ENCODE results near the gene RGS1. TPM values are rescaled to one million over a fixed set of nuclear protein-coding genes. Genes with fewer than 3 reads are reported as not detected.
A peak's percentile ranks its signal among the peaks of the same experiment; 100 is the strongest.

RGS1 gene
- total and polyA plus RNA-seq, 2 of the 8 experiments (the other 6 are each of a cell fraction or from before 2014, with no cell fraction given) = not detected

GRCh38 chr1:192579010-192579738 lies 3.6 kb downstream of the RGS1 start:
- no peak overlapping the region for H2BK20ac ChIP-seq (ENCODE audit: low read length)
- H2BK15ac ChIP-seq (ENCODE audit: low read length) = no peak overlapping the region
- H3K18ac ChIP-seq (ENCODE audit: extremely low read depth, low read length) = no peak overlapping the region
- H4K20me1 ChIP-seq (replicated peaks in 1 of 2; ENCODE audit: control insufficient read depth in 1 of 2, insufficient read depth in 2 of 2, low read length in 2 of 2) = no peaks in the 10 kb centered on the region
- no peak overlapping the region for H3K14ac ChIP-seq (ENCODE audit: insufficient read length)
- H2BK120ac ChIP-seq (replicated peaks; ENCODE audit: low read depth, low read length) = no peak overlapping the region
- H3K56ac ChIP-seq (replicated peaks; ENCODE audit: insufficient read length, low read depth, low read length) = no peak overlapping the region
- no peaks in the 10 kb centered on the region for H3K9me3 ChIP-seq (ENCODE audit: insufficient read depth in 2 of 2, low read depth in 1 of 2, low read length in 1 of 2)
- H3K4me2 ChIP-seq (ENCODE audit: insufficient read depth in 1 of 2, low read depth in 2 of 2, low read length in 2 of 2) = no peak overlapping the region
- no peak overlapping the region for H3K4me3 ChIP-seq (ENCODE audit: extremely low read depth in 1 of 4, insufficient read depth in 2 of 4, low read depth in 3 of 4, low read length in 4 of 4)
- no peak for FAIRE-seq
- H3K36me3 ChIP-seq (ENCODE audit: control insufficient read depth in 2 of 4, insufficient read depth in 4 of 4, low read length in 3 of 4) = no peaks in the 10 kb centered on the region
- ChIA-PET POLR2A (ENCODE audit: partially characterized antibody) (no interaction called here), CTCF (ENCODE audit: partially characterized antibody) (interaction anchor here (0.9 to 10.8 kb wide), 14 partner anchors 9 to 586 kb away, joined by 3 to 83 read pairs (median 4); no protein-coding TSS in a partner anchor)
- H3K4ac ChIP-seq (replicated peaks; ENCODE audit: insufficient read length, low read depth, low read length) = no peak overlapping the region
- no peaks in the 10 kb centered on the region for H3K23me2 ChIP-seq (ENCODE audit: low read depth, low read length)
- no peaks in the 10 kb centered on the region for H3K27me3 ChIP-seq (replicated peaks in 1 of 4; ENCODE audit: control insufficient read depth in 3 of 4, extremely low read depth in 1 of 4, insufficient read depth in 3 of 4, low read length in 3 of 4)
- DNase-seq (ENCODE audit: low read depth in 1 of 2, low spot score in 2 of 2) = no peak
- no peaks in the 10 kb centered on the region for H3K79me1 ChIP-seq (ENCODE audit: low read depth, low read length)
- 0 out of 2 replicates have a peak overlapping the region, but pooled peaks have one; percentile 75 for H2AFZ ChIP-seq (ENCODE audit: low read length)
- 88% methylated on average over 6 of the region's 6 CpGs; no CpG with 5 or more reads in 1 of the 2 experiments for WGBS, 2 experiments (ENCODE audit: extremely low coverage in 1 of 2, insufficient coverage in 1 of 2, insufficient read length in 1 of 2, insufficient replicate concordance in 2 of 2, low coverage in 1 of 2, low lambda C conversion rate in 2 of 2, missing lambda C conversion rate in 1 of 2)
- H3K79me2 ChIP-seq (ENCODE audit: control insufficient read depth in 1 of 2, insufficient read depth in 2 of 2, low read length in 2 of 2) = no peaks in the 10 kb centered on the region
- H2BK5ac ChIP-seq (ENCODE audit: low read depth, low read length) = no peak overlapping the region
- H4K8ac ChIP-seq (ENCODE audit: extremely low read depth, insufficient read depth, low read length) = no peak overlapping the region
- H3K23ac ChIP-seq (ENCODE audit: insufficient read length) = no peak overlapping the region
- no peak overlapping the region for H3K27ac ChIP-seq (ENCODE audit: low read depth, low read length)
- H4K91ac ChIP-seq (replicated peaks; ENCODE audit: insufficient read length, low read length) = no peak overlapping the region
- H3K4me1 ChIP-seq (replicated peaks in 1 of 4; ENCODE audit: control insufficient read depth in 3 of 4, insufficient read depth in 4 of 4, low read length in 3 of 4) = no peaks in the 10 kb centered on the region; a peak in 1 of 7 replicates
- H3K9ac ChIP-seq (replicated peaks in 1 of 4; ENCODE audit: extremely low read depth in 1 of 4, low read depth in 3 of 4, low read length in 3 of 4) = no peak overlapping the region
- H4K5ac ChIP-seq (ENCODE audit: insufficient read length, low read depth, low read length) = no peak overlapping the region
- H2BK12ac ChIP-seq (ENCODE audit: low read depth, low read length) = no peak overlapping the region
- H2AK5ac ChIP-seq (ENCODE audit: low read depth, low read length) = no peak overlapping the region
- no peak for TF ChIP-seq POLR2AphosphoS5 (IDR thresholded peaks at IDR 0.05; ENCODE audit: low read depth, low read length)
- no peak for TF ChIP-seq FOSL1 (IDR thresholded peaks at IDR 0.05; ENCODE audit: insufficient read depth, low read depth, low read length)
- TF ChIP-seq KDM1A (IDR thresholded peaks at IDR 0.05; ENCODE audit: borderline replicate concordance, low read length) = no peak
- TF ChIP-seq KDM5A (IDR thresholded peaks at IDR 0.05; ENCODE audit: low read length) = no peak
- TF ChIP-seq HDAC6 (IDR thresholded peaks at IDR 0.05; ENCODE audit: low read depth, low read length) = no peak
- no peak for TF ChIP-seq POU5F1 (IDR thresholded peaks at IDR 0.05; ENCODE audit: low read depth, low read length)
- TF ChIP-seq MAX (IDR thresholded peaks at IDR 0.05) = no peak
- no peak for TF ChIP-seq JUN (IDR thresholded peaks at IDR 0.05; ENCODE audit: low read depth, low read length)
- TF ChIP-seq EP300 (IDR thresholded peaks at IDR 0.05; ENCODE audit: borderline replicate concordance in 1 of 2, low read depth in 2 of 2, low read length in 2 of 2) = no peak
- no peak for TF ChIP-seq TAF1 (IDR thresholded peaks at IDR 0.05; ENCODE audit: low read depth, low read length)
- no peak for TF ChIP-seq CHD1 (IDR thresholded peaks at IDR 0.05; ENCODE audit: low read depth, low read length)
- no peak for TF ChIP-seq TEAD4 (IDR thresholded peaks at IDR 0.05; ENCODE audit: low read depth, low read length)
